Inferior parietal cortex (tissue), 1 donor: ENCODE data around the gene S1PR4.

Experiments used
- DNase-seq: peaks from one replicate; pipeline ENCODE4 v3.0.0-alpha.2; 2016; ENCODE audit errors: extremely low spot score

S1PR4 gene, protein sequence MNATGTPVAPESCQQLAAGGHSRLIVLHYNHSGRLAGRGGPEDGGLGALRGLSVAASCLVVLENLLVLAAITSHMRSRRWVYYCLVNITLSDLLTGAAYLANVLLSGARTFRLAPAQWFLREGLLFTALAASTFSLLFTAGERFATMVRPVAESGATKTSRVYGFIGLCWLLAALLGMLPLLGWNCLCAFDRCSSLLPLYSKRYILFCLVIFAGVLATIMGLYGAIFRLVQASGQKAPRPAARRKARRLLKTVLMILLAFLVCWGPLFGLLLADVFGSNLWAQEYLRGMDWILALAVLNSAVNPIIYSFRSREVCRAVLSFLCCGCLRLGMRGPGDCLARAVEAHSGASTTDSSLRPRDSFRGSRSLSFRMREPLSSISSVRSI

GRCh38 chr19:3178377-3178972, at the start of gene S1PR4:
TSS of gene S1PR4 (plus strand) at chr19:3178769. CDS start at chr19:3178793, 24 bp downstream.
- DNase-seq = no peak

DNA sequence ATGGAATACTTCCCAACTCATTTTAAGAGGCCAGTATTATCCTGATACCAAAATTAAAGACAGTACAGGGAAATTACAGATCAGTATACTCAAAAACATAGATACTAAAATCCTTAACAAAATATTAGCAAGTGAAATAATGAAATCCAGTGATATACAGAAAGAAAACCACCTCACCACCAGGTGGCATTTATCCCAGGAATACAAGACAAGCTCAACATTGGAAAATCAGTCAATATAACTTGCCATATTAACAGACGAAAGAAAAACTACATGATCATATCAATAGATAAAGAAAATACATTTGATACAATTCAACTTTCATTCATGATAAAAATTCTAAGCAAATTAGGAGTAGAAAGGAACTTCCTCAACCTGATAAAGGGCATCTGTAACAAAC, 49.5 kb upstream of the S1PR4 start:
- no peak for DNase-seq

DNA sequence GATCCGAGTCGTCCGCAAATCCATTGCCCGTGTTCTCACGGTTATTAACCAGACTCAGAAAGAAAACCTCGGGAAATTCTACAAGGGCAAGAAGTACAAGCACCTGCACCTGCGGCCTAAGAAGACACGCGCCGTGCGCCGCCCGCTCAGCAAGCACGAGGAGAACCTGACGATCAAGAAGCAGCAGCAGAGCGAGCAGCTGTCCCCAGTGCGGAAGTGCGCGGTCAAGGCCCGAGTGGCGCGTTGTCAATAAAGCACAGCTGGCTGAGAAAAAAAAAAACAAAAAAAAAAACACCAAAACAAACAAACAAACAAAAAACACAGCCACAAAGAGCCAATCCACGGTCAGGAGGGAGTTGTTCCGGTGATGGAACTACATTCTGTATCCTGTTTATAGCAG, 47.4 kb upstream of the S1PR4 start:
- DNase-seq = no peak

DNA sequence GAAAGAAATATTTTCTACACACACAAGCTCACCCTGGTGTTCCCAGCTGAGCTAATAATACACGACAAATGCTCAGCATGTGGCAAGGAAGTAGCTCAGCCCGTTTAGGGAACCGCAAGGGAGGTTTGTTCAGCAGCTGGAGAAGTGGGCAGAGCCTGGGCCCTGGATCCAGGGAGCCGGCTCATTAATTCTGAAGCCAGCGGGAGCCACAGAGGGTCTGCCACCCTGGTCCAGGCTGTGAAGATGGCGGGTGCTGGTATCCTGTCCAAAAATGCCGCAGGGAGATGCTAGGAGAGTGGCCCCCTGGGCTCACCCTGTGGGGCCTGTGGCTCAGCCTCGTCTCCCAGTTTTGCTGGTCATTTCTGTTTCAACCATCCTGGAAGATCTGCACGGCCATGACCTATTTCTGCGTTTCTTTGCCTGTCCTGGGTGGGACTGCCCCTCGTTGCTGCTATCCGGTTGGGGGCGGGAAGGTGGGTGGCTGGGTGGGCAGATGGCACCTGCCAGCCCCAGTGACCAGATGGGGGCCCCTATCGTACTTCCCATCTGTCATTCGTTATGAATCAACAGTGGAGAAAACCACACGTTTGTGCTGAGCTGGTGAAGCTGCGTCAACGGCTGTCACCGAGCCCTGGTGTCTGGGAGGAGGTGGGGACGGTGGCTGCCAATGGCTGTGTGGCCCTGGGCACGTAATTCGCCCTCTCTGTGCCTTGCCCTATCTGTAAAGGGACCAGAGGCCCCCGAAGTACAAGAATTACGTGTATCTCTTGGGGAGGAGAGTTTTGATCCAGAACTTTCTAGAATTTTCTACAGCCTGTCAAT, 45.4 kb upstream of the S1PR4 start:
- peak; percentile 18 for DNase-seq

DNA sequence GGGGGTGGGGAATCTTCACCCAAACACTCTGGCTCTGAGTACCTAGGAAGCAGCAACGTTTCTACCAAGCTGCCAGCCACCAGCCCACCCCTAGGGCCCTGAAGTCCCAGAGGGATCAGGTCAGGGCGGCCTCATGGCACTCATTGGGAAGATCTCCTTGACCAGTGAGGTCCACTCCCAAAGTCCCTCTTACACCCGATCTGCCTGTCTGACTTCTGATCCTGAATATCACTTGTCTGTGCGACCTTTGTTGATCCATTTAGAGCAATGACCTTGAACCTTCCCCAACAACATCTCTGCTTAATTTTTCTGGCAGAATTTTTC, 44.8 kb upstream of the S1PR4 start:
- no peak for DNase-seq

- DNase-seq = no peak
These were observed 42.4 kb upstream of the S1PR4 start, which contains the start of gene GNA15 for GRCh38 chr19:3135961-3136683. TSS of gene GNA15 (plus strand) at chr19:3136033. CDS start at chr19:3136451, 418 bp downstream.

- no peak for DNase-seq
These were observed 41.9 kb upstream of the S1PR4 start for GRCh38 chr19:3136684-3137055.

GRCh38 chr19:3137119-3137518, 41.5 kb upstream of the S1PR4 start:
- no peak for DNase-seq

DNA sequence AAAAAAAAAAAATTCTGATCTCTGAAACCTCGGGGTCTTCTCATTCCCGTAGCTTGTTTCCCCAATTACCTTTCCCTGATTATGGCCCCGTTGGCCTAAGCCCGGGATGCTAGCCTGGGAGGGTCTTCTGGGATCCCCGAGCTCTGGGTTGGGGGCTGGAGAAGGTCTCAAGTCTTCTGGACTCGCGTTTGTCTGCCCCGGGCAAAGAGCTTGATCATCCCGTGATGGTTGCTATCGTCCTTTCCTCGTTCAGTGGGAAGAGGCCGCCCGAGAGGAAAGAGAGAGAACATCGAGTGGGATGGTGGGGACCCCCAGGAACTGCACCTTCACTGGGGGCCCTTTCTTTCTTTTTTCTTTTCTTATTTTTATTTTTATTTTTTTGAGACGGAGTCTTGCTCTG, 40.3 kb upstream of the S1PR4 start:
- DNase-seq = no peak

GRCh38 chr19:3140667-3141038, 37.9 kb upstream of the S1PR4 start:
- DNase-seq = no peak

DNA sequence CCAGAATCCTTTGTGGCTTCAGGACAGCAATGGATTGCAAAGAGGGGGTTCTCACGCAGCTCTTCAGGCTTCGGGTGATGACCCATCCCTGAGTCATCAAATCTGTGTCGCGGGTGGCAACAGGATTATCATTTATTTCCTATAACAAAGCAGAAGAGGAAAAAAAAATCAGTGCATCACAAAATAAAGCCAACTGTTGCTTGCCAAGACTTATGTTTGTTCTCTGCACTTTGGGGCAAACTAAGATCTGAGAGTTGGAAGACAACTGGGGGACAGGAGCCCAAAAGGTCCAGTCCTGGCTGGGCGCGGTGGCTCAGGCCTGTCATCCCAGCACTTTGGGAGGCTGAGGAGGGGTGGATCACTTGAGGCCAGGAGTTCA, 36.3 kb upstream of the S1PR4 start:
- no peak for DNase-seq

GRCh38 chr19:3142781-3143337, 35.7 kb upstream of the S1PR4 start:
- no peak for DNase-seq

GRCh38 chr19:3145909-3146676, 32.5 kb upstream of the S1PR4 start:
- no peak for DNase-seq

- DNase-seq = no peak
These were observed 31.9 kb upstream of the S1PR4 start for GRCh38 chr19:3146677-3147100.

DNA sequence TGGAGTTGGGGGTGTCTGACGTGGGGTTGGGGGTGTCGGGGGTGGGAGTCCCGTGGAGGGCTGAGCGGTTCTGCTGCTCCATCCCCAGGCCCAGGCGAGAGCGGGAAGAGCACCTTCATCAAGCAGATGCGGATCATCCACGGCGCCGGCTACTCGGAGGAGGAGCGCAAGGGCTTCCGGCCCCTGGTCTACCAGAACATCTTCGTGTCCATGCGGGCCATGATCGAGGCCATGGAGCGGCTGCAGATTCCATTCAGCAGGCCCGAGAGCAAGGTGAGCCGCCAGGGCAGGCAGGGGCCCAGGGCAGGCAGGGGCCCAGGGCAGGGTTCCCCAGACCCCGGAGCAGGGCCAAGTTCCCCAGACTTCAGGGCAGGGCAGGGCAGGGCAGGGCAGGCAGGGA, 30.1 kb upstream of the S1PR4 start:
- no peak for DNase-seq

DNA sequence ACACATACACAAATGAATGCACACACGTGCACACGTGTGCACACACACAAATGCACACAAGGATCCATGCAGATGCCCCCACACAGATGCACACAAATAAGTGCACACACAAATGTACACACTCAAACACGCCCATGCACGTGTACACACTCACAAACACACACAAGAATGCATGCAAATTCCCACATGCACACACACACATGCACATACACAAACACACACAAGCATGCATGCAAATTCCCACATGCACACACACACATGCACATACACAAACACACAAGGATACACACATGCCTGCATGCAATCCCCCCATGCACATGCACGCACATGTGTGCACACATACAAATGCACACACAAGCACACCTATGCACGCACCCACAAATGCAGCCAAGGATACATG, 29.5 kb upstream of the S1PR4 start:
- no peak for DNase-seq

- DNase-seq = no peak
These were observed 28.8 kb upstream of the S1PR4 start for GRCh38 chr19:3149526-3150505.

DNA sequence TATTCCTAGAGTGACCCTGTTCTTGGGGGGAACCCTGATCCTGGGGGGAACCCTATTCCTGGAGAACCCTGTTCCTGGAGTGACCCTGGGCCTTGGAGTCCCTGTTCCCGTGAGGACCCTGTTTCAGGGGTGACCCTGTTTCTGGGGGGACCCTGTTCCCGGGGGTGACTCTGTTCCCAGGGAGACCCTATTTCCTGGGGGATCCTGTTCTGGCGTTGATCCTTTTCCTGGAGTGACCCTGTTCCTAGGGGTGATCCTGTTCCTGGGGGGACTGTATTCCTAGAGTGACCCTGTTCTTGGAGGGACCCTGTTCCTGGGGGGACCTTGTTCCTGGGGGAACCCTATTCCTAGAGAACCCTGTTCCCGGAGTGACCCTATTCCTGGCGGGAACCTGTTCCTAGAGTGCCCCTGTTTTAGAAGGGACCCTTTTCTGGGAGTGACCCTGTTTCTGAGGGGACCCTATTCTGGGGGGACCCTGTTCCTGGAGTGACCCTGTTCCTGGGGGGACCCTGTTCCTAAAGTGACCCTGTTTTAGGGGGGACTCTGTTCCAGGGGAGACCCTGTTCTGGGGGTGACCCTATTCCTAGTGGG, 27.7 kb upstream of the S1PR4 start:
- no peak for DNase-seq
